CD4-positive, alpha-beta T cell treated with Interleukin-4 for 1 hour (primary cell): Measurements from ENCODE around the gene ANO10.
"Not testable (repeated sequence)": the region's sequence is repeated elsewhere in the genome, so short reads cannot be mapped to it uniquely, and the experiment has no call there.

ENCODE experiments used
- DNase-seq, 2 donors: peaks; one replicate each; pipeline ENCODE4 v3.0.0-alpha.2; 2020 to 2022

Gene ANO10

GRCh38 chr3:43621656-43622432 lies at the start of gene ANO10:
Gene ANO10 (minus strand): TSS chr3:43622011. CDS start chr3:43605852, 16,159 bp downstream.
- DNase-seq: peak; percentile 95

- no peak for DNase-seq
These were observed 49.1 kb upstream of the ANO10 start for GRCh38 chr3:43670635-43671522.

- not testable (repeated sequence) for DNase-seq
These were observed 43.2 kb upstream of the ANO10 start for GRCh38 chr3:43665011-43665410.

GRCh38 chr3:43661376-43661775 lies 39.6 kb upstream of the ANO10 start:
- DNase-seq: not testable (repeated sequence)

GRCh38 chr3:43659250-43659880 lies 37.6 kb upstream of the ANO10 start:
- no peak for DNase-seq

- not testable (repeated sequence) for DNase-seq
These were observed 34.6 kb upstream of the ANO10 start for GRCh38 chr3:43656390-43656789.

GRCh38 chr3:43650345-43650744 lies 28.5 kb upstream of the ANO10 start:
- DNase-seq: no peak

- no peak for DNase-seq
These were observed 27.7 kb upstream of the ANO10 start for GRCh38 chr3:43649365-43649968.

GRCh38 chr3:43648957-43649356 lies 27.1 kb upstream of the ANO10 start:
- DNase-seq: no peak

- DNase-seq: no peak
These were observed 25.7 kb upstream of the ANO10 start for GRCh38 chr3:43647331-43648166.

- DNase-seq: no peak
These were observed 22.6 kb upstream of the ANO10 start for GRCh38 chr3:43644443-43644842.

- DNase-seq: no peak
These were observed 19.7 kb upstream of the ANO10 start for GRCh38 chr3:43641306-43642114.

GRCh38 chr3:43640681-43641080 lies 18.9 kb upstream of the ANO10 start:
- DNase-seq: no peak

GRCh38 chr3:43638594-43639447 lies 17.0 kb upstream of the ANO10 start:
- DNase-seq: peak; percentile 29 to 46

- DNase-seq: no peak
These were observed 15.9 kb upstream of the ANO10 start for GRCh38 chr3:43637702-43638101.

GRCh38 chr3:43632986-43633385 lies 11.2 kb upstream of the ANO10 start:
- DNase-seq: no peak

- DNase-seq: no peak
These were observed 10.5 kb upstream of the ANO10 start for GRCh38 chr3:43632269-43632733.

- no peak for DNase-seq
These were observed 7.9 kb upstream of the ANO10 start for GRCh38 chr3:43629741-43630140.

- DNase-seq: no peak
These were observed 7.4 kb upstream of the ANO10 start for GRCh38 chr3:43629257-43629656.

- peak in 1 of 2 donors; percentile 6 for DNase-seq
These were observed 5.5 kb upstream of the ANO10 start for GRCh38 chr3:43627360-43627759.
